ENCODE data around the gene TMEM131L.

Gene TMEM131L

GRCh38 chr4:153641532-153641931 lies 175.4 kb downstream of the TMEM131L start:
- no peak for DNase-seq (ENCODE audit: low spot score)
- H3K27ac ChIP-seq, result no peak overlapping the region
- POLR2A ChIA-PET (ENCODE audit: low non-redundant PET), result no interaction called here
- TF ChIP-seq CTCF (conservative IDR thresholded peaks at IDR 0.05; ENCODE audit: low read depth), result no peak
- CTCF ChIA-PET, result no interaction called here

- POLR2A ChIA-PET (ENCODE audit: low non-redundant PET), result no interaction called here
- CTCF ChIA-PET, result interaction anchor here (0.5 to 1.7 kb wide), 8 partner anchors 9 to 508 kb away, joined by 3 to 8 read pairs (median 4); no protein-coding TSS in a partner anchor
- no peak overlapping the region for H3K27ac ChIP-seq
- peak; percentile 58 for TF ChIP-seq CTCF (conservative IDR thresholded peaks at IDR 0.05; ENCODE audit: low read depth)
- DNase-seq (ENCODE audit: low spot score), result peak; percentile 61
Measured at GRCh38 chr4:153643406-153644383, 177.5 kb downstream of the TMEM131L start.

- POLR2A ChIA-PET (ENCODE audit: low non-redundant PET), result no interaction called here
- CTCF ChIA-PET, result interaction anchor here (0.6 kb wide), 1 partner anchor 103 kb away, joined by 3 read pairs; no protein-coding TSS in a partner anchor
Measured at GRCh38 chr4:153645183-153645582, 179.0 kb downstream of the TMEM131L start.

GRCh38 chr4:153646261-153646660 lies 180.1 kb downstream of the TMEM131L start:
- no peak overlapping the region for H3K27ac ChIP-seq
- ChIA-PET POLR2A (ENCODE audit: low non-redundant PET) (no interaction called here), CTCF (no interaction called here)
- no peak for TF ChIP-seq CTCF (conservative IDR thresholded peaks at IDR 0.05; ENCODE audit: low read depth)
- DNase-seq (ENCODE audit: low spot score), result no peak

More at GRCh38 chr4:153645183-153645582, 179.0 kb downstream of the TMEM131L start:
- TF ChIP-seq CTCF (conservative IDR thresholded peaks at IDR 0.05; ENCODE audit: low read depth), result no peak
- DNase-seq (ENCODE audit: low spot score), result no peak
- no peak overlapping the region for H3K27ac ChIP-seq

- ChIA-PET POLR2A (ENCODE audit: low non-redundant PET) (no interaction called here), CTCF (no interaction called here)
- no peak for TF ChIP-seq CTCF (conservative IDR thresholded peaks at IDR 0.05; ENCODE audit: low read depth)
- no peak overlapping the region for H3K27ac ChIP-seq
- DNase-seq (ENCODE audit: low spot score), result no peak
Measured at GRCh38 chr4:153646978-153647377, 180.8 kb downstream of the TMEM131L start.

- DNase-seq (ENCODE audit: low spot score), result no peak
- CTCF ChIA-PET, result no interaction called here
- POLR2A ChIA-PET (ENCODE audit: low non-redundant PET), result no interaction called here
- H3K27ac ChIP-seq, result no peak overlapping the region
- no peak for TF ChIP-seq CTCF (conservative IDR thresholded peaks at IDR 0.05; ENCODE audit: low read depth)
Measured at GRCh38 chr4:153647975-153648374, 181.8 kb downstream of the TMEM131L start.

Measured in RWPE1 (cell line).